K562 (cell line): ENCODE results near the gene LACTB.

ENCODE experiments used
- ARID3A ChIP-seq: IDR thresholded peaks from 2 replicates; pipeline ENCODE4 v1.6.1; 2012; ENCODE audit warnings: low read depth, low read length, improper control_type of control experiment, borderline replicate concordance
- CHD2 ChIP-seq: IDR thresholded peaks from 2 replicates; pipeline ENCODE4 v1.6.1; 2011; ENCODE audit warnings: low read depth, low read length
- ETV5 ChIP-seq: sonication (generic); formaldehyde crosslinking; IDR thresholded peaks from 2 replicates; pipeline ENCODE4 v1.4.0; 2020; ENCODE audit warnings: low read depth, mild to moderate bottlenecking, missing genetic modification reagents
- HDAC2 ChIP-seq: fragments of 450-650 bp; IDR thresholded peaks from 2 replicates; pipeline ENCODE4 v1.6.1; 2016; ENCODE audit warnings: mild to moderate bottlenecking
- POLR2A ChIP-seq: fragments of 450-650 bp; conservative IDR thresholded peaks from 2 replicates; pipeline ENCODE4 v1.6.1; 2016
- RAD21 ChIP-seq, 2 experiments: fragments of 250-450 bp in 1 of 2; fragments of 450-650 bp in 1 of 2; sonication (Bioruptor Pico) in 1 of 2; formaldehyde crosslinking in 1 of 2; IDR thresholded peaks in 1 of 2; conservative IDR thresholded peaks in 1 of 2; 2 replicates each; pipeline versions ENCODE4 v1.4.0 to v1.8.0; 2020 to 2022; ENCODE audit warnings: mild to moderate bottlenecking in 2 of 2, moderate library complexity in 1 of 2
- SIN3A ChIP-seq, 2 experiments: fragments of 150-350 bp in 1 of 2; IDR thresholded peaks; 2 replicates each; pipeline ENCODE4 v1.6.1; 2011 to 2016; ENCODE audit warnings: borderline replicate concordance in 2 of 2, low read depth in 2 of 2, low read length in 2 of 2, mild to moderate bottlenecking in 2 of 2, moderate library complexity in 2 of 2; ENCODE audit not compliant: control insufficient read depth in 1 of 2
- TEAD1 ChIP-seq, 2 experiments: fragments of 450-650 bp in 1 of 2; sonication (generic) in 1 of 2; formaldehyde crosslinking; IDR thresholded peaks; 2 replicates each; pipeline versions ENCODE4 v1.4.0 to v1.8.0; 2020 to 2022; ENCODE audit warnings: mild to moderate bottlenecking in 2 of 2, missing genetic modification reagents in 1 of 2
- ZNF766 ChIP-seq: fragments of 200-800 bp; sonication (Bioruptor generic); conservative IDR thresholded peaks from 2 replicates; pipeline ENCODE4 v1.6.1; 2016; ENCODE audit warnings: missing genetic modification characterization, missing compliant biosample characterization

GRCh38 chr15:63110428-63111026 lies 11.1 kb upstream of the LACTB start:
- TF ChIP-seq POLR2A, result no peak
- no peak for TF ChIP-seq ZNF766 (CRISPR knock-in tag)
- TF ChIP-seq CHD2, result no peak
- no peak for TF ChIP-seq TEAD1 (CRISPR knock-in tag; IDR thresholded peaks at IDR 0.05)
- no peak for TF ChIP-seq ARID3A
- no peak for TF ChIP-seq HDAC2
- TF ChIP-seq ETV5 (CRISPR knock-in tag), result no peak
- TF ChIP-seq SIN3A (IDR thresholded peaks at IDR 0.05; ENCODE audit: borderline replicate concordance in 2 of 2, control insufficient read depth in 1 of 2, low read depth in 2 of 2, low read length in 2 of 2), result no peak
- TF ChIP-seq RAD21 (CRISPR knock-in tag; conservative IDR thresholded peaks at IDR 0.05 in 1 of 2, IDR thresholded peaks at IDR 0.05 in 1 of 2), result no peak
